Effector memory CD4-positive, alpha-beta T cell (primary cell): ENCODE measurements around the gene GSTA4.
"Not testable (repeated sequence)": the region's sequence is repeated elsewhere in the genome, so short reads cannot be mapped to it uniquely, and the experiment has no call there.

Source experiments
- DNase-seq, 3 donors: peaks; one replicate each; pipeline ENCODE4 v3.0.0-alpha.2; 2020
- H3K27ac ChIP-seq: 2 replicates; pipeline ENCODE4 v1.7.0; 2013; ENCODE audit warnings: mild to moderate bottlenecking, low read length, moderate library complexity; ENCODE audit not compliant: insufficient read depth, poor library complexity, severe bottlenecking
- H3K27me3 ChIP-seq: replicated peaks from 2 replicates; pipeline ENCODE4 v1.7.0; 2013; ENCODE audit warnings: mild to moderate bottlenecking, low read length; ENCODE audit not compliant: insufficient read depth, control insufficient read depth, poor library complexity, severe bottlenecking
- H3K36me3 ChIP-seq: 2 replicates; pipeline ENCODE4 v1.7.0; 2013; ENCODE audit warnings: mild to moderate bottlenecking, low read length, moderate library complexity; ENCODE audit not compliant: control insufficient read depth, insufficient read depth
- H3K4me1 ChIP-seq: 2 replicates; pipeline ENCODE4 v1.7.0; 2013; ENCODE audit warnings: low read length, mild to moderate bottlenecking; ENCODE audit not compliant: control insufficient read depth, insufficient read depth, poor library complexity, severe bottlenecking
- H3K4me3 ChIP-seq: 2 replicates; pipeline ENCODE4 v1.7.0; 2013; ENCODE audit warnings: low read length, low read depth, mild to moderate bottlenecking; ENCODE audit not compliant: insufficient read depth, poor library complexity, severe bottlenecking
- H3K9me3 ChIP-seq: 2 replicates; pipeline ENCODE4 v1.7.0; 2013; ENCODE audit warnings: mild to moderate bottlenecking, low read length, moderate library complexity; ENCODE audit not compliant: control insufficient read depth

Gene GSTA4

DNA sequence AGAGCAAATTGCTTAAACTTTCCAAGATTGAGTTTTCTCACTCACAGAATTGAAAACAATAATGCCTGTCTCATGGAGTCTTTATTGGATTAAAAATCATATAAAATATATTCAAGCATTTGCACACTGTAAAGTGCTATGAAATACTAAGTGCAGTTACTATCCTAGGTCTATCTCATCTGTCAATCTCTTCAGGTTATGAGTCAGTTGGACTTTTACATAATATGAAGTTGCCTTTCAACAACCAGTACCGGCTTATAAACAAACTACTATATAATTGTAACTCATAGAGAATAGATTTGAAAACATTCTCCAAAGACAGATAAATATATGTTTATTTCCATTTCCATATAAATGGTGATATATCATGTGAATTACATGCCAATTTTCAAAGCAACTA is 20.4 kb upstream of the GSTA4 start:
- no peak for DNase-seq
- Histone ChIP-seq H3K9me3 (no peaks in the 10 kb centered on the region), H3K36me3 (peaks cover 34% of the 10 kb centered on the region), H3K4me1 (no peaks in the 10 kb centered on the region), H3K27ac (no peak overlapping the region), H3K27me3 (no peaks in the 10 kb centered on the region), H3K4me3 (no peak overlapping the region)

DNA sequence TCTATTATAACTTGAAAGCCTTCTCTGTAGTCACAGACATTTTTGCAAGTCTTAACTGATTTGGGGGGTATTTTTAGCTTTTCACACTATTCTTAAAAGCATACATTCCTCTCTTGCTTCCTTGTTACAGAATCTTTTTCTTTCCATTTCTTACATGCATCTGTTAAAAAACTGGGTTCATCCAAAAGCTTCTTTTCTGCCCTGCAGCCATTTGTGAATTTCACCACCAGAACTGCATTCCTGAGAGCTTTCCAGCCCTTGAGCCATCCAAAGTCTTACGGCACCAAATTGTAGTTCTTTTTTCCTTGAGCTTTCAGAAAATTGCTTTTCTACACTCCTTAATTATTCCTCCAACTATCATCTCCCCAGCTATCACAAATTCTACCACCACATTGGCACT is 19.7 kb upstream of the GSTA4 start:
- Histone ChIP-seq H3K36me3 (peaks cover 41% of the 10 kb centered on the region), H3K9me3 (no peaks in the 10 kb centered on the region), H3K4me3 (no peak overlapping the region), H3K27ac (no peak overlapping the region), H3K4me1 (no peaks in the 10 kb centered on the region), H3K27me3 (no peaks in the 10 kb centered on the region)
- no peak for DNase-seq

DNA sequence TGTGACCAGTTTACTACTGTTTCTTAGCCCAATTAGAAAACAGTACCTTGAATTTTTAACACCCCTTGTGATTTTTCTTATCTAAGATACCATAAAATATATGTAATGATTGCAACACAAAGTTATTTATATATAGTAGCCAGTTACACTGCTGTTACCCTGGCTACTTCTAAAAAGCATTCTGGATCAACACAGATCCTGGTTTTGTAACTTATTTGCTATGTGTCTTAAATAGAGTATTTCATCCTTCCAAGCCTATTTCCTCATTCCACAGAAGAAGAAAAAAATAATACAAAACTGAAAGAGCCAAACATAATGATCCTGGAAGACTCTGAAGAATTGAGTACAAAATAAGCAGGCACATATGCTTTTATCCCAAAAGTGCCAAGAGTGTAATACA is 19.0 kb upstream of the GSTA4 start:
- DNase-seq: no peak
- Histone ChIP-seq H3K4me1 (no peaks in the 10 kb centered on the region), H3K9me3 (no peaks in the 10 kb centered on the region), H3K36me3 (peaks cover 46% of the 10 kb centered on the region), H3K4me3 (no peak overlapping the region), H3K27me3 (no peaks in the 10 kb centered on the region), H3K27ac (no peak overlapping the region)

DNA sequence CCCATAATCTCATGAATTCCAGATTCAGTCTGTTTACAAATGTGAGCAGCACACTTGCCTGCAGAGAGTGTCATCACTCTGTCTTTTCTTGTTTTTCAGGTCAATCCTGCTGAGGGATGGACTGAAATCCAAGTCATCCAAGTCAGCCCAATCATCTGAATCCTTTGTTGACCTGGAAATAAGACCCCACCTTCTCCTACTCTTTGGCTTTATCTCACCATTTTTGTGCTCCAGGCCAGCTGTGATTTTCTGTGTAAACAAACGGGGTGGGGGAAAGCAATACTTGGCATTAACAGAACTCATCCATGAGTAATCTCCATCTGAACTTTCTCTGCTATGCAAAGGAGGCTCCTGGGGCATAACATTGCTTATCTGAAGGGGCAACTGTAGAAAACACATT is 16.9 kb upstream of the GSTA4 start:
- Histone ChIP-seq H3K27ac (no peak overlapping the region), H3K4me3 (no peak overlapping the region), H3K27me3 (no peaks in the 10 kb centered on the region), H3K4me1 (no peaks in the 10 kb centered on the region), H3K9me3 (no peaks in the 10 kb centered on the region), H3K36me3 (peaks cover 42% of the 10 kb centered on the region)
- DNase-seq: no peak

DNA sequence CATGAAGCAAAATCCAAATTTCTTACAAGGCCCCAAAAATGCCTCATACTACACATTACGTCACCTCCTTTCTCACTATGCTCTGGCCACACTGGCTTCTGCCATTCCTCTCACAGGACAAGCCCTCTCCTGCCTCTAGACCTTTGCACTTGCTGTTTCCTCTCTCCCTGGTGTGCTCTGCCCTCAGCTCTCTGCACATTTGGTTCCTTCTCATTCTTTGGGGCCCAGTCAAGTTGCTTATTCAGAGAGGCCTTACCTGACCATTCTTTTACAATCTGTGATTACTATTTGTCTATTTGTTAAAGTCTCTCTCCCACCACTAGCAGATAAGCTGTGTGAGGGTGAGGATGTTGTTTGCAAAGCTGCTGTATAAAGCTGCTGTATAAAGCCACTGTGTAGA is 15.4 kb upstream of the GSTA4 start:
- no peak for DNase-seq
- no peak overlapping the region for H3K27ac ChIP-seq
- H3K4me3 ChIP-seq: no peak overlapping the region
- H3K36me3 ChIP-seq: peaks cover 41% of the 10 kb centered on the region
- H3K9me3 ChIP-seq: no peaks in the 10 kb centered on the region
- no peaks in the 10 kb centered on the region for H3K4me1 ChIP-seq
- H3K27me3 ChIP-seq: no peaks in the 10 kb centered on the region

DNA sequence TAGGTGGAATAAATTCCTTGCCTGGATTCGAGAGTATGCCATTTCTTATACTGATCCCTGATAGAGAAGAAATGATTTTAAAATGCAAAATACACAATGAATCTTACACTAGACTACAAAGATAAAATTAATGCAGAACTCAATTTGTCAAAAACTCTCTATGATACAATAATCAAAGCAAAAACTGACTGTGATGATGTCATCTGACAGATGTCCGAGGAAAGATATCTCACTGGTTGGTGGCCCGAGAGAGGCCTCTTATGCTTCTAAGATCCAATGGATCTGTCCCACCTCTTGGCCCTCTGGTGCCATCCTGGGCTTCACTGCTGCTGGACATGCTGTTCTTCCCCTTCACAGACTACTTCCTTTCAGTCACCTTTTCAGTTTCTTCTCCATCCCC is 14.4 kb upstream of the GSTA4 start:
- no peak for DNase-seq
- H3K36me3 ChIP-seq: peaks cover 48% of the 10 kb centered on the region
- H3K27ac ChIP-seq: no peak overlapping the region
- H3K27me3 ChIP-seq: no peaks in the 10 kb centered on the region
- H3K4me3 ChIP-seq: no peak overlapping the region
- H3K9me3 ChIP-seq: no peaks in the 10 kb centered on the region
- no peaks in the 10 kb centered on the region for H3K4me1 ChIP-seq

DNA sequence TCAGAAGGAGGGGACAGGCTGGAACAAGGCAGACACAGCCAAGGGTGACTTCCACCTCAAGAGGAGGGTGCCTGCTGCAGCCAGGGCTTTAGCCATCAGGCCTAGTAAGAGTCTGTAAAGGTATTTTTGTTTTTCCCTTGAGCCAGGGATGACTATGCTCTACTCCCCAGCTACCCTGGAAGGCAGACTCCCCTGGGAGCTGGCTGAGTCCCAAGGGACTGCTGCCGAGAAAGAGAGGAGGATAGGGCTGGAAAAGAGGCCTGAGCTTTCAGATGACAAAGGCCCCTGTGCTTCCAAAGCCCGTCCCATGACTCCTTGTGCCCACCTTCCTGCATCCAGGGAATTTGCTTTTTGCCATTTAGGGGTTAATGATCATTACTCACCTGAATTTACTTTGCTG is 14.0 kb upstream of the GSTA4 start:
- no peak for DNase-seq
- no peak overlapping the region for H3K27ac ChIP-seq
- H3K9me3 ChIP-seq: no peaks in the 10 kb centered on the region
- peaks cover 48% of the 10 kb centered on the region for H3K36me3 ChIP-seq
- no peaks in the 10 kb centered on the region for H3K27me3 ChIP-seq
- H3K4me3 ChIP-seq: no peak overlapping the region
- H3K4me1 ChIP-seq: no peaks in the 10 kb centered on the region

DNA sequence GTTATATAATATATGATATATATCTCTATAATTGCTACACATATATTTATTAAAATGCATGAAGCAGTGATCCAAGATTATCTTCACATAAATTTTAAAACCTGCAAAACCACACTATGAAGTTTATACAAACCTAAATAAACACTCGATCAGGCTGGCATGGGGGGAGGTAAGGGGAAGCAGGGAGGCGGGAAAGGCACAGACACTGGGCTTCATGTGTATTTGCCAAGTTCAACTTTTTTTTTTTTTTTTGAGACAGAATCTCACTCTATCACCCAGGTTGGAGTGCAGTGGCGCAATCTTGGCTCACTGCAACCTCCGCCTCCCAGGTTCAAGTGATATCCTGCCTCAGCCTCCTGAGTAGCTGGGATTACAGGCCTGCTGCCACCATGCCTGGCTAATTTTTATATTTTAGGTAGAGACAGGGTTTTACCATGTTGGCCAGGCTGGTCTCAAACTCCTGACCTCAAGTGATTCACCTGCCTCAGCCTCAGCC is 13.2 kb upstream of the GSTA4 start:
- not testable (repeated sequence) for H3K4me3 ChIP-seq, H3K4me1 ChIP-seq, H3K27ac ChIP-seq, DNase-seq, H3K9me3 ChIP-seq, H3K27me3 ChIP-seq
- peaks cover 41% of the 10 kb centered on the region for H3K36me3 ChIP-seq

DNA sequence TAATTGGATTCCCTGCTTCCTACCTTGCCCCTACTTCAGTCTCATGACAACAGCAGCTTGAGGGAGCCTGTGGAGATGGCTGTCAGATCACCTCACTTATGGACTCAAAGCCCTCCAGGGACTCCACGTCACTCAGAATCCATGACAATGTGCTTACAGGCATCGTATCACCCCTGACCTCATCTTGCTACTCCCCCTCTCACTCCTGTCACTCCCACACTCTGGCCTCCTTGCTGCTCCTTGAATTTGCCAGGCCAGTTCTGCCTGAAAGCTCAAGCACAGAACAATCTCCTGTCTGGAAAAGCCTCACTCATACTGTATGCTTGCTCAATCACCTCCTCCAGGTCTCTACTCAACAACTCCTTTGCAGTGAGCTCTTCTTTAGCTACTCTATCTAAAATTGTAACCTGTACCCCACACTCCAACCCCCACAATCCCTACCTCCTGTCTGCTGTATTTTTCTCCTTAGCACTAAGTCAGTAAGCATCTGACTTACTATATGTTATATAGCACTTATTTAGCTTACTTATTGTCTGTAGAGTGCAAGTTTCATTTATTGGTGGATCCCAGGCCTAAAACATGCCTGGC is 10.7 kb upstream of the GSTA4 start:
- peaks cover 28% of the 10 kb centered on the region for H3K36me3 ChIP-seq
- no peak overlapping the region for H3K27ac ChIP-seq
- H3K27me3 ChIP-seq: no peaks in the 10 kb centered on the region

DNA sequence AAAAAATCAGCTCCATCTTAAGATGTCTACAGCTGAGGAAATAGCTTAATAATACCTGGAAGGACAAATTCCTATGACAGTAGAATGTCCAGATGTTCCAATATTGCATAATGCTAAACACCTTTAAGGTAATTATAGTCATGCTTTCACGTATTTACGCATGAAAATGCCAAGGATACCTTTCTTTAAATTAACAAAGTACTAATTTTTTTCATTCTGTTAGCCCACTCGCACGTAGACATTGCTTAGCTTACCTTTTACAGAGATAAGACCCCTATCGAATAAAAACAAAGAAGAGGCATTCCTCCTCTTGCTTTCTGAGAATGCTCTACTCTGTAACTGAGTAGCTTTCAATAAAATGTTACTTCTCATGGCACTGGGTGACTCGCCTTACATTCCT is 4.4 kb upstream of the GSTA4 start:
- H3K27ac ChIP-seq: no peak overlapping the region
- H3K9me3 ChIP-seq: no peaks in the 10 kb centered on the region
- no peaks in the 10 kb centered on the region for H3K36me3 ChIP-seq
- H3K4me1 ChIP-seq: no peaks in the 10 kb centered on the region
- DNase-seq: no peak
- H3K27me3 ChIP-seq: no peaks in the 10 kb centered on the region
- no peak overlapping the region for H3K4me3 ChIP-seq

More for the DNA sequence above, 10.7 kb upstream of the GSTA4 start:
- no peaks in the 10 kb centered on the region for H3K9me3 ChIP-seq
- no peak overlapping the region for H3K4me3 ChIP-seq
- no peak for DNase-seq
- H3K4me1 ChIP-seq: no peaks in the 10 kb centered on the region
